SK-N-SH (cell line): ENCODE data around the gene ERGIC1. TPM values are rescaled to one million over a fixed set of nuclear protein-coding genes. Genes with fewer than 3 reads are reported as not detected.
A peak's percentile ranks its signal among the peaks of the same experiment; 100 is the strongest.

Experiments
- CTCF ChIA-PET: fragments of 300-600, 350-600 bp; formaldehyde crosslinking; extraction: SDS; loops from one replicate; lab custom pipeline; 2021; lab: Yijun Ruan, JAX
- POLR2A ChIA-PET: fragments of 350-600 bp; sonication (Branson Sonifier 250); formaldehyde crosslinking; extraction: SDS; loops from one replicate; lab custom pipeline; 2020; ENCODE audit warnings: antibody characterized with exemption, inconsistent platforms; lab: Yijun Ruan, JAX
- DNase-seq: peaks from one replicate; pipeline ENCODE4 v3.0.0; 2012
- H2AFZ ChIP-seq: fragments of 200-600 bp; sonication (generic); 2 replicates; pipeline ENCODE4 v1.8.1; 2016; ENCODE audit warnings: antibody characterized with exemption, mild to moderate bottlenecking, low read depth
- H3F3A ChIP-seq: fragments of 200-600 bp; sonication (generic); replicated peaks from 2 replicates; pipeline ENCODE3; 2016; ENCODE audit warnings: antibody characterized with exemption, mild to moderate bottlenecking; ENCODE audit not compliant: insufficient read depth
- H3K27ac ChIP-seq, 2 experiments: fragments of 200-500 bp in 1 of 2; fragments of 200-600 bp in 1 of 2; sonication (Bioruptor generic) in 1 of 2; sonication (generic), shearing (Covaris generic) in 1 of 2; 2 replicates each; pipeline versions ENCODE4 v1.5.1 to v1.6.1; 2014 to 2016; ENCODE audit warnings: low read depth in 2 of 2, inconsistent platforms in 1 of 2, low read length in 1 of 2, mild to moderate bottlenecking in 1 of 2, mixed read lengths in 1 of 2
- H3K27me3 ChIP-seq: fragments of 200-600 bp; sonication (generic), shearing (Covaris generic); 2 replicates; pipeline ENCODE4 v1.6.1; 2016; ENCODE audit warnings: mixed run types; ENCODE audit not compliant: insufficient read depth
- H3K36me3 ChIP-seq, 2 experiments: fragments of 200-500 bp in 1 of 2; fragments of 200-600 bp in 1 of 2; sonication (Bioruptor generic) in 1 of 2; sonication (generic) in 1 of 2; replicated peaks in 1 of 2; 2 replicates each; pipeline versions ENCODE3 to v1.5.1; 2014 to 2016; ENCODE audit warnings: low read length in 1 of 2, mild to moderate bottlenecking in 1 of 2; ENCODE audit not compliant: insufficient read depth in 2 of 2, control insufficient read depth in 1 of 2
- H3K4me1 ChIP-seq, 2 experiments: fragments of 200-500 bp in 1 of 2; fragments of 200-600 bp in 1 of 2; sonication (Bioruptor generic) in 1 of 2; sonication (generic), shearing (Covaris generic) in 1 of 2; 2 replicates each; pipeline versions ENCODE4 v1.5.1 to v1.6.1; 2014 to 2016; ENCODE audit warnings: low read depth in 1 of 2, low read length in 1 of 2, mixed run types in 1 of 2; ENCODE audit not compliant: insufficient read depth in 2 of 2, control insufficient read depth in 1 of 2
- H3K4me2 ChIP-seq: fragments of 200-600 bp; sonication (generic), shearing (Covaris generic); 2 replicates; pipeline ENCODE4 v1.6.1; 2017; ENCODE audit warnings: mixed run types
- H3K4me3 ChIP-seq, 2 experiments: fragments of 200-500 bp in 1 of 2; fragments of 200-600 bp in 1 of 2; sonication (Bioruptor generic) in 1 of 2; sonication (generic), shearing (Covaris generic) in 1 of 2; 2 replicates each; pipeline versions ENCODE4 v1.5.1 to v1.8.1; 2014 to 2016; ENCODE audit warnings: low read depth in 2 of 2, inconsistent platforms in 1 of 2, low read length in 1 of 2, mild to moderate bottlenecking in 1 of 2, mixed read lengths in 1 of 2, moderate library complexity in 1 of 2
- H3K79me2 ChIP-seq: fragments of 200-600 bp; sonication (generic); 2 replicates; pipeline ENCODE4 v1.8.1; 2017; ENCODE audit warnings: mild to moderate bottlenecking; ENCODE audit not compliant: insufficient read depth
- H3K9ac ChIP-seq: fragments of 200-600 bp; sonication (generic); 2 replicates; pipeline ENCODE4 v1.6.1; 2017; ENCODE audit warnings: mixed run types
- H3K9me2 ChIP-seq: fragments of 200-600 bp; sonication (generic); 2 replicates; pipeline ENCODE4 v1.6.1; 2017; ENCODE audit warnings: mixed run types
- H3K9me3 ChIP-seq: fragments of 200-600 bp; sonication (generic); 2 replicates; pipeline ENCODE4 v1.6.1; 2017; ENCODE audit warnings: mixed run types, mild to moderate bottlenecking, moderate library complexity
- H4K20me1 ChIP-seq: fragments of 200-600 bp; sonication (generic); 2 replicates; pipeline ENCODE4 v1.6.1; 2017; ENCODE audit warnings: mild to moderate bottlenecking, mixed run types; ENCODE audit not compliant: insufficient read depth
- ELF1 ChIP-seq: IDR thresholded peaks from 2 replicates; pipeline ENCODE4 v1.4.0; 2012
- FOSL2 ChIP-seq: IDR thresholded peaks from 2 replicates; pipeline ENCODE4 v1.4.0; 2012; ENCODE audit warnings: low read depth, mild to moderate bottlenecking, moderate library complexity, borderline replicate concordance
- GABPA ChIP-seq: IDR thresholded peaks from 2 replicates; pipeline ENCODE4 v1.4.0; 2012; ENCODE audit warnings: low read depth, mild to moderate bottlenecking
- MAX ChIP-seq: IDR thresholded peaks from 2 replicates; pipeline ENCODE4 v1.4.0; 2012; ENCODE audit warnings: low read depth
- MEF2A ChIP-seq: IDR thresholded peaks from 2 replicates; pipeline ENCODE4 v1.4.0; 2012; ENCODE audit warnings: low read depth, borderline replicate concordance
- NFIC ChIP-seq: IDR thresholded peaks from 2 replicates; pipeline ENCODE4 v1.4.0; 2012; ENCODE audit warnings: borderline replicate concordance
- NRF1 ChIP-seq: IDR thresholded peaks from 2 replicates; pipeline ENCODE4 v1.6.1; 2012; ENCODE audit warnings: low read depth, mild to moderate bottlenecking, low read length
- RCOR1 ChIP-seq: fragments of 150-350 bp; IDR thresholded peaks from 2 replicates; pipeline ENCODE4 v1.6.1; 2017; ENCODE audit warnings: antibody characterized with exemption, low read length
- RFX5 ChIP-seq: IDR thresholded peaks from 2 replicates; pipeline ENCODE4 v1.6.1; 2012; ENCODE audit warnings: mild to moderate bottlenecking, improper control_type of control experiment, low read length
- RXRA ChIP-seq: IDR thresholded peaks from 2 replicates; pipeline ENCODE4 v1.4.0; 2012; ENCODE audit warnings: low read depth, mild to moderate bottlenecking, borderline replicate concordance
- SIN3A ChIP-seq: IDR thresholded peaks from 2 replicates; pipeline ENCODE4 v1.6.1; 2012; ENCODE audit warnings: low read depth, mild to moderate bottlenecking, low read length, moderate library complexity, borderline replicate concordance
- SMC3 ChIP-seq: IDR thresholded peaks from 2 replicates; pipeline ENCODE4 v1.6.1; 2012; ENCODE audit warnings: low read depth, low read length, improper control_type of control experiment
- TAF1 ChIP-seq: IDR thresholded peaks from 2 replicates; pipeline ENCODE4 v1.6.1; 2012; ENCODE audit warnings: low read depth, mild to moderate bottlenecking, low read length, moderate library complexity, borderline replicate concordance
- TEAD4 ChIP-seq: IDR thresholded peaks from 2 replicates; pipeline ENCODE4 v1.4.0; 2012; ENCODE audit warnings: mild to moderate bottlenecking, borderline replicate concordance; ENCODE audit not compliant: insufficient read depth
- YY1 ChIP-seq: IDR thresholded peaks from 2 replicates; pipeline ENCODE4 v1.4.0; 2012; ENCODE audit warnings: low read depth, mild to moderate bottlenecking
- ZBTB33 ChIP-seq: IDR thresholded peaks from 2 replicates; pipeline ENCODE4 v1.4.0; 2012; ENCODE audit warnings: low read depth, borderline replicate concordance
- WGBS: methylation state at CpG from one replicate; pipeline ENCODE4 v1.1.6; 2017; ENCODE audit warnings: low lambda C conversion rate; 5-methylcytosine and 5-hydroxymethylcytosine counted together
- polyA plus RNA-seq, 3 experiments: library from polyadenylated mRNA; depleted of rRNA; stranded (reverse); fragments of >200 nt; gene quantifications; 2 replicates each; pipeline ENCODE4 v1.2.3, GENCODE V29; 2012
- TF ChIP-seq, protein P1 (sequence below): IDR thresholded peaks from 2 replicates; pipeline ENCODE4 v1.6.1; 2012; ENCODE audit warnings: mild to moderate bottlenecking, low read depth, low read length, moderate library complexity
- TF ChIP-seq, protein P2 (sequence below): fragments of 150-350 bp; IDR thresholded peaks from 2 replicates; pipeline ENCODE4 v1.6.1; 2017; ENCODE audit warnings: antibody characterized with exemption, low read length, low read depth, borderline replicate concordance

ERGIC1 gene
- polyA plus RNA-seq, 1 of the 3 experiments (the other 2 are of a cell fraction), result 101 TPM

DNA sequence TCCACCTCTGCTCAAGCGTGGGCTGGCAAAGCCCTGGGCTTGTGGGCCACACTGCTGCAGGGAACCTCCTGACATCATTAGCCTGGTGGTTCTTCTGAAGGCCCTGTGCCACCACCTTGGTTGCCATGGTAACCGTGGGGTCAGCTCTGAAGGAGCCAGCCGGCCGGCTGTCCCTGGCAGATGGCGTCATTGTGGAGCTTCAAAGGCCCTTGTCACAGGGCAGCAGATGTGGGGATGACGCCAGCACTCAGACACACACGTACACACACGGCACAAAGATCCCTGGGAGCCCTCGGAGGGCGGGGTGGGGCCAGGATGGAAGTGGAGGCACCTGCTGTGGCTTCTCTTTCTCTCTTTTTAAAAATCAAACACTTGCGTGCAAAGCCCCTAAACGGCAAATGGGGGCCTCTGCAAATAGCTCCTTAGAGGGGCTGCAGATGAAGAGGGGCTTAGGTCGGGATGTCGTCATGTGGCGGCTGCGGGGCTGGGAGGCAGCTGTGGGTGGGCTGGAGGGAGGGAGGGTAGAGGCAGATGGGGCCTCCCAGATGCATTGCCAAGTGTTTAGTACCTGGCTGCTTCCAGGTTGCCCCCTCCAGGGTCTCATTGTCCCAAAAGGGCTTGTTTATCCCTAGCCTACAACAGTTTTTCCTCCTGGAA lies 105.7 kb downstream of the ERGIC1 start:
- TF ChIP-seq MEF2A (no peak), TEAD4 (no peak)
- Histone ChIP-seq H3K27me3 (no peaks in the 10 kb centered on the region), H3K79me2 (peaks cover 5% of the 10 kb centered on the region; the same call in 1 of the 2 replicates), H3K4me2 (no peak overlapping the region), H3K4me1 (peaks cover 0 to 29% of the 10 kb centered on the region in 2 experiments; a peak in 2 of 4 replicates), H3K4me3 (no peak overlapping the region), H3K9me3 (no peaks in the 10 kb centered on the region), H3F3A (peaks cover 33% of the 10 kb centered on the region), H3K9me2 (no peaks in the 10 kb centered on the region), H2AFZ (no peak overlapping the region), H4K20me1 (no peaks in the 10 kb centered on the region), H3K9ac (no peak overlapping the region), H3K36me3 (peaks cover 2 to 16% of the 10 kb centered on the region in 2 experiments), H3K27ac (peak overlapping the region in 1 of 2 experiments; percentile 56; a peak in 1 of 4 replicates)
- no peak for DNase-seq
- POLR2A ChIA-PET, result no interaction called here
- WGBS, result 90% methylated on average over 16 of the region's 16 CpGs
- CTCF ChIA-PET, result interaction anchor here (0.9 to 23.2 kb wide), 8 partner anchors 8 to 229 kb away, joined by 3 to 508 read pairs (median 8); partner anchors contain the start of genes DUSP1 and RPL26L1

DNA sequence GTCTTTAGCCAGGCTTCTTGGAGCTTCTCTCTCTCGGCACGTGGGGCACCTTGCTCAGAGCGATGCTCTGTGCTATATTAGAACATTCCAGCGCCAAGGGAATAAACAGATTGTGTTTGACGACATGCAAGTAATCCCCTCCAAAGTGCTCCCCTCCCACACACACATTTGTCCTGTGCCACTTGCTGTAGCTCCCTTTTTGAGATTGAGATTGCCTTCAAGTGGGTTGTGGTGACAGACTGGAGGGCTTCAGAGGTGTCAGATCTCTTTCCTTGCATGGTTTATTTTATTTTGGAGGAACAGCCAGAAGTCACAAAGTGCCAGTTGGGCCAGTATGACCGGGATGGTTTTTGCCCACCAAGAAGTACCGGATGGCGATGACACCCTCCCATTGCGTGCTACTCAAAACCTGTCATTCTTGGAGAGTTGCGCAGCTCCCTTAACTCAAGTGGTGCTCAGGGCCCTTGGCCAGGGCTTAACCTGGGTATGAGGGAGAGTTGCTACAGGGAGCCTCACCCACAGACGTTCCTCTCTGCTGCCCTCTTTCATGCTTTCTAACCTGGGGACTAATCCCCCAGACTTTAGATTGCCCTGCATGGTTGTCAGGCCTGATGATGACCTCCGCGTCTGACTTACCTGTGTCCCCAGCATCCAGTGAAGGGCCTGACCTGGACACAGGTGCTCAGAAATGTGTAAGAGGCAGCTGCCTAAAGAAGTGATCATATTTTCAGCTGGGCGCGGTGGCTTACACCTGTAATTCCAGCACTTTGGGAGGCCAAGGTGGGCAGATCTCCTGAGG lies 106.4 kb downstream of the ERGIC1 start:
- DNase-seq, result no peak
- Histone ChIP-seq H3K9me2 (no peaks in the 10 kb centered on the region), H3K4me1 (peaks cover 0 to 36% of the 10 kb centered on the region in 2 experiments; a peak in 2 of 4 replicates), H3K27me3 (no peaks in the 10 kb centered on the region), H3K9ac (no peak overlapping the region), H3K4me2 (no peak overlapping the region), H4K20me1 (no peaks in the 10 kb centered on the region), H3K9me3 (no peaks in the 10 kb centered on the region), H2AFZ (no peak overlapping the region), H3K79me2 (peaks cover 5% of the 10 kb centered on the region; the same call in 1 of the 2 replicates), H3K36me3 (peaks cover 2 to 16% of the 10 kb centered on the region in 2 experiments), H3K27ac (peak overlapping the region in 1 of 2 experiments; percentile 56; a peak in 2 of 4 replicates), H3F3A (peaks cover 34% of the 10 kb centered on the region), H3K4me3 (no peak overlapping the region)
- WGBS, result 95% methylated on average over 13 of the region's 15 CpGs
- ChIA-PET CTCF (interaction anchor here (0.9 to 23.2 kb wide), 6 partner anchors 9 to 230 kb away, joined by 3 to 508 read pairs (median 10); partner anchors contain the start of genes DUSP1 and RPL26L1), POLR2A (no interaction called here)
- TF ChIP-seq RCOR1 (no peak), FOSL2 (no peak), TEAD4 (no peak), MAX (no peak), RFX5 (no peak), NRF1 (no peak), MEF2A (no peak), ELF1 (no peak), ZBTB33 (no peak), NFIC (no peak), TAF1 (no peak), RXRA (no peak), YY1 (no peak), SIN3A (no peak), SMC3 (no peak), GABPA (no peak)
- TF ChIP-seq, protein P1, sequence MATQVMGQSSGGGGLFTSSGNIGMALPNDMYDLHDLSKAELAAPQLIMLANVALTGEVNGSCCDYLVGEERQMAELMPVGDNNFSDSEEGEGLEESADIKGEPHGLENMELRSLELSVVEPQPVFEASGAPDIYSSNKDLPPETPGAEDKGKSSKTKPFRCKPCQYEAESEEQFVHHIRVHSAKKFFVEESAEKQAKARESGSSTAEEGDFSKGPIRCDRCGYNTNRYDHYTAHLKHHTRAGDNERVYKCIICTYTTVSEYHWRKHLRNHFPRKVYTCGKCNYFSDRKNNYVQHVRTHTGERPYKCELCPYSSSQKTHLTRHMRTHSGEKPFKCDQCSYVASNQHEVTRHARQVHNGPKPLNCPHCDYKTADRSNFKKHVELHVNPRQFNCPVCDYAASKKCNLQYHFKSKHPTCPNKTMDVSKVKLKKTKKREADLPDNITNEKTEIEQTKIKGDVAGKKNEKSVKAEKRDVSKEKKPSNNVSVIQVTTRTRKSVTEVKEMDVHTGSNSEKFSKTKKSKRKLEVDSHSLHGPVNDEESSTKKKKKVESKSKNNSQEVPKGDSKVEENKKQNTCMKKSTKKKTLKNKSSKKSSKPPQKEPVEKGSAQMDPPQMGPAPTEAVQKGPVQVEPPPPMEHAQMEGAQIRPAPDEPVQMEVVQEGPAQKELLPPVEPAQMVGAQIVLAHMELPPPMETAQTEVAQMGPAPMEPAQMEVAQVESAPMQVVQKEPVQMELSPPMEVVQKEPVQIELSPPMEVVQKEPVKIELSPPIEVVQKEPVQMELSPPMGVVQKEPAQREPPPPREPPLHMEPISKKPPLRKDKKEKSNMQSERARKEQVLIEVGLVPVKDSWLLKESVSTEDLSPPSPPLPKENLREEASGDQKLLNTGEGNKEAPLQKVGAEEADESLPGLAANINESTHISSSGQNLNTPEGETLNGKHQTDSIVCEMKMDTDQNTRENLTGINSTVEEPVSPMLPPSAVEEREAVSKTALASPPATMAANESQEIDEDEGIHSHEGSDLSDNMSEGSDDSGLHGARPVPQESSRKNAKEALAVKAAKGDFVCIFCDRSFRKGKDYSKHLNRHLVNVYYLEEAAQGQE, result no peak
- TF ChIP-seq, protein P2, sequence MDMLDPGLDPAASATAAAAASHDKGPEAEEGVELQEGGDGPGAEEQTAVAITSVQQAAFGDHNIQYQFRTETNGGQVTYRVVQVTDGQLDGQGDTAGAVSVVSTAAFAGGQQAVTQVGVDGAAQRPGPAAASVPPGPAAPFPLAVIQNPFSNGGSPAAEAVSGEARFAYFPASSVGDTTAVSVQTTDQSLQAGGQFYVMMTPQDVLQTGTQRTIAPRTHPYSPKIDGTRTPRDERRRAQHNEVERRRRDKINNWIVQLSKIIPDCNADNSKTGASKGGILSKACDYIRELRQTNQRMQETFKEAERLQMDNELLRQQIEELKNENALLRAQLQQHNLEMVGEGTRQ, result no peak
